ENCODE measurements around the gene TRIM26.

Gene TRIM26

GRCh38 chr6:30152016-30152673, 61.1 kb downstream of the TRIM26 start (continued):
- TF ChIP-seq TSHZ2 (CRISPR knock-in tag; IDR thresholded peaks at IDR 0.05) (no peak), OSR1 (CRISPR knock-in tag; IDR thresholded peaks at IDR 0.05) (no peak), CSRNP3 (CRISPR knock-in tag; IDR thresholded peaks at IDR 0.05) (no peak), CREB5 (CRISPR knock-in tag; IDR thresholded peaks at IDR 0.05; ENCODE audit: low read depth) (no peak), SNAI2 (CRISPR knock-in tag; IDR thresholded peaks at IDR 0.05) (no peak), GLIS3 (CRISPR knock-in tag; IDR thresholded peaks at IDR 0.05) (no peak), ZNF70 (CRISPR knock-in tag; IDR thresholded peaks at IDR 0.05) (no peak)

- TF ChIP-seq SNAI2 (CRISPR knock-in tag; IDR thresholded peaks at IDR 0.05) (no peak), ZNF8 (CRISPR knock-in tag; IDR thresholded peaks at IDR 0.05) (no peak), PATZ1 (CRISPR knock-in tag; IDR thresholded peaks at IDR 0.05; ENCODE audit: borderline replicate concordance) (no peak), BACH2 (CRISPR knock-in tag; IDR thresholded peaks at IDR 0.05; ENCODE audit: borderline replicate concordance) (no peak), PPARA (CRISPR knock-in tag; IDR thresholded peaks at IDR 0.05; ENCODE audit: borderline replicate concordance) (no peak), ESRRG (CRISPR knock-in tag; IDR thresholded peaks at IDR 0.05) (no peak), OSR1 (CRISPR knock-in tag; IDR thresholded peaks at IDR 0.05) (no peak), CSDC2 (CRISPR knock-in tag; IDR thresholded peaks at IDR 0.05) (no peak), ZFP3 (CRISPR knock-in tag; IDR thresholded peaks at IDR 0.05) (no peak), ZNF70 (CRISPR knock-in tag; IDR thresholded peaks at IDR 0.05) (no peak), POU6F1 (CRISPR knock-in tag; IDR thresholded peaks at IDR 0.05; ENCODE audit: borderline replicate concordance, low read depth) (no peak), GLIS3 (CRISPR knock-in tag; IDR thresholded peaks at IDR 0.05) (no peak), TSHZ2 (CRISPR knock-in tag; IDR thresholded peaks at IDR 0.05) (no peak), TCF4 (CRISPR knock-in tag; IDR thresholded peaks at IDR 0.05; ENCODE audit: borderline replicate concordance) (no peak), CSRNP3 (CRISPR knock-in tag; IDR thresholded peaks at IDR 0.05) (no peak)
- ATAC-seq, result no peak
Measured at GRCh38 chr6:30151580-30151979, 61.6 kb downstream of the TRIM26 start.
